B cell (primary cell): ENCODE measurements around the gene BTD. TPM values are rescaled to one million over a fixed set of nuclear protein-coding genes. Genes with fewer than 3 reads are reported as not detected.

ENCODE experiments used
- ATAC-seq: fragments of 200-7000 bp; cut with Tn5 transposase; one replicate; pipeline ENCODE4 v1.10.0; 2021; ENCODE audit warnings: low read depth, mild to moderate bottlenecking, moderate number of reproducible peaks, moderate library complexity
- CTCF ChIA-PET: fragments of 350-600 bp; sonication (Branson Sonifier 250); formaldehyde crosslinking; loops from one replicate; lab custom pipeline; 2021; ENCODE audit warnings: antibody characterized with exemption, inconsistent platforms; lab: Charles Lee
- POLR2A ChIA-PET: fragments of 350-600 bp; sonication (Branson Sonifier 250); formaldehyde crosslinking; loops from one replicate; lab custom pipeline; 2021; ENCODE audit warnings: antibody characterized with exemption; lab: Charles Lee
- DNase-seq: peaks from one replicate; pipeline ENCODE4 v3.0.0; 2013
- H2AFZ ChIP-seq: 2 replicates; pipeline ENCODE4 v1.6.1; 2012; ENCODE audit warnings: mild to moderate bottlenecking, low read depth, low read length; ENCODE audit not compliant: insufficient read depth, poor library complexity, severe bottlenecking
- H3K27ac ChIP-seq, 2 donors: 1 replicate in 1 of 2; 2 replicates in 1 of 2; pipeline ENCODE4 v1.5.1; 2012 to 2013; ENCODE audit warnings: low read length in 2 of 2, mild to moderate bottlenecking in 2 of 2, moderate library complexity in 1 of 2
- H3K27me3 ChIP-seq, 4 experiments: fragments of 200-600 bp in 1 of 4; sonication (generic) in 1 of 4; replicated peaks in 1 of 4; 1 replicate in 2 of 4; 2 replicates in 2 of 4; pipeline versions ENCODE4 v1.6.1 to v1.7.0; 2013 to 2016; ENCODE audit warnings: low read length in 3 of 4, mild to moderate bottlenecking in 2 of 4, mixed read lengths in 1 of 4, moderate library complexity in 1 of 4; ENCODE audit not compliant: insufficient read depth in 4 of 4, control insufficient read depth in 3 of 4; ENCODE audit errors: control extremely low read depth in 1 of 4
- H3K36me3 ChIP-seq, 2 experiments: replicated peaks in 1 of 2; 1 replicate in 1 of 2; 2 replicates in 1 of 2; pipeline versions ENCODE4 v1.6.1 to v1.7.1; 2013; ENCODE audit warnings: low read length in 1 of 2; ENCODE audit not compliant: insufficient read depth in 2 of 2, control insufficient read depth in 1 of 2; ENCODE audit errors: control extremely low read depth in 1 of 2, extremely low read depth in 1 of 2
- H3K4me1 ChIP-seq, 2 donors: fragments of 200-600 bp in 1 of 2; sonication (generic) in 1 of 2; 1 replicate in 1 of 2; 2 replicates in 1 of 2; pipeline versions ENCODE4 v1.5.1 to v1.6.1; 2013 to 2017; ENCODE audit warnings: low read length in 2 of 2; ENCODE audit not compliant: control insufficient read depth in 2 of 2, insufficient read depth in 2 of 2
- H3K4me2 ChIP-seq: replicated peaks from 2 replicates; pipeline ENCODE3; 2012; ENCODE audit warnings: mild to moderate bottlenecking, low read depth, low read length; ENCODE audit not compliant: poor library complexity, severe bottlenecking
- H3K4me3 ChIP-seq, 5 experiments: fragments of 200-600 bp in 1 of 5; sonication (generic) in 1 of 5; 1 replicate in 3 of 5; 2 replicates in 2 of 5; pipeline versions ENCODE4 v1.5.1 to v1.7.0; 2011 to 2016; ENCODE audit warnings: low read length in 4 of 5, mild to moderate bottlenecking in 4 of 5, low read depth in 2 of 5, control low read depth in 1 of 5, moderate library complexity in 1 of 5; ENCODE audit not compliant: insufficient read depth in 1 of 5; ENCODE audit errors: control extremely low read depth in 1 of 5, extremely low read depth in 1 of 5
- H3K79me2 ChIP-seq: fragments of 200-600 bp; sonication (generic); one replicate; pipeline ENCODE4 v1.6.0; 2016; ENCODE audit warnings: low read length; ENCODE audit not compliant: control insufficient read depth, insufficient read depth
- H3K9ac ChIP-seq: fragments of 200-600 bp; sonication (generic); 2 replicates; pipeline ENCODE4 v1.6.1; 2017; ENCODE audit warnings: mild to moderate bottlenecking, low read length, moderate library complexity
- H3K9me3 ChIP-seq, 3 donors: one replicate each; pipeline versions ENCODE4 v1.6.1 to v1.7.1; 2013; ENCODE audit warnings: low read length in 2 of 3; ENCODE audit not compliant: control insufficient read depth in 2 of 3, insufficient read depth in 1 of 3; ENCODE audit errors: control extremely low read depth in 1 of 3
- H4K20me1 ChIP-seq: 2 replicates; pipeline ENCODE4 v1.6.0; 2012; ENCODE audit warnings: mild to moderate bottlenecking, low read length; ENCODE audit not compliant: insufficient read depth, control insufficient read depth, poor library complexity, severe bottlenecking
- H3K27ac Mint-ChIP-seq: one replicate; pipeline ENCODE4 v1.8.0; 2021; ENCODE audit warnings: mixed read lengths
- H3K27me3 Mint-ChIP-seq: one replicate; pipeline ENCODE4 v1.8.0; 2021; ENCODE audit warnings: mixed read lengths
- H3K4me1 Mint-ChIP-seq: one replicate; pipeline ENCODE4 v1.8.0; 2021; ENCODE audit warnings: mixed read lengths
- H3K4me3 Mint-ChIP-seq: one replicate; pipeline ENCODE4 v1.8.0; 2021; ENCODE audit warnings: mixed read lengths
- H3K9me3 Mint-ChIP-seq: one replicate; pipeline ENCODE4 v1.8.0; 2022; ENCODE audit warnings: mixed read lengths; ENCODE audit not compliant: insufficient read depth
- EZH2 ChIP-seq: IDR thresholded peaks from 2 replicates; pipeline ENCODE4 v1.6.1; 2012; ENCODE audit warnings: borderline replicate concordance, low read depth, mild to moderate bottlenecking, moderate library complexity, low read length; ENCODE audit not compliant: insufficient read depth, poor library complexity, severe bottlenecking
- WGBS: methylation state at CpG from one replicate; pipeline ENCODE4 v1.1.5; 2013; ENCODE audit warnings: missing lambda C conversion rate; ENCODE audit not compliant: insufficient coverage; 5-methylcytosine and 5-hydroxymethylcytosine counted together
- intact Hi-C: fragments of 100-400 bp; cut with micrococcal nuclease; formaldehyde crosslinking; loops from one replicate; pipeline ENCODE4 v1.10.0; 2022
- polyA plus RNA-seq: library from polyadenylated mRNA; depleted of rRNA; stranded (reverse); fragments of >200 nt; gene quantifications from 2 replicates; pipeline ENCODE4 v1.2.3, GENCODE V29; 2012
- total RNA-seq, 2 donors: library from RNA; stranded (reverse); fragments of 120-200 nt in 1 of 2; gene quantifications; 1 replicate in 1 of 2; 2 replicates in 1 of 2; pipeline versions ENCODE4 v1.2.3 to v1.2.4, GENCODE V29; 2013 to 2022
- TF ChIP-seq, protein P1 (sequence below): fragments of 200-600 bp; IDR thresholded peaks from one replicate; pipeline ENCODE4 v1.8.0; 2022; ENCODE audit warnings: antibody characterized with exemption, mild to moderate bottlenecking

BTD gene
- total and polyA plus RNA-seq, 2 donors (not counting 1 experiment from before 2014, with no cell fraction given) = 8.2 to 25.3 TPM

DNA sequence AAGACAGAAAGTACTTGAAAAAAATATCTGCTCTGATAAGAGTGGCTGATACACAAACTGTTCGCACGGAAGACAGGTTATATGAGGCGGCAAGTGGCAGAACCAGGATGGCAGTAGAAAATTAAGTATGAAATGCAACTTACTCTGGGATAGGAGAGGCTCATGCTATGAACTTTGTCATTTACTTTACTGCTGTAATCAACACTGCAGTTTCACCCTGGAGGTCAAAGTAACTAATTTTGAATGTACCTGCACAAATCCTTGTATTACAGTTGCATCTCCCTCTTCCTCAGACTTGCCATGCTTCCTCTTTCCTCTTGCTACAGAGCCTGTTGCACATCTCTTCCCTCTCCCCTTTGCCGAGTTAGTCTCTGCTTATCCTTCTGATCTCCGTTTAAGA is 39.0 kb upstream of the BTD start:
- H3K79me2 ChIP-seq = no peaks in the 10 kb centered on the region
- no peak overlapping the region for H3K9ac ChIP-seq

DNA sequence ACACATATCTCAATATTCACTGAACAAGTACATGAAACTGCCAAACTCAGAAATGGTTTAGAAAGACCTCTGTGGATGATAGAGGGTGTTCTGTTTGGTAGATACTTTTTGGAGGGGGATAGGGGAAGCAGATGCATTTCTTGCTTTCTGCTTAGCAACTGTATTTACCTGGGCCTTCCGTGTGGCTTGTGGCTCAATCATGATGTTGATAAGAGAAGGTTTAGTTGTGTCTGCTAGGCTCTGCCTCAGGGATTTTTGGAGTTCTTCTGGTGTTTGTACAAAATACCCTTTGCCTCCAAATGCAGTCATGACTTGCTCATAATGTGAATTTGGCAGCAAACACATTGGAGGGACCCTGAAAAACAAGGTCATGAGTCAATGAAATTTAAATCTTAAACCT is 38.4 kb upstream of the BTD start:
- Histone ChIP-seq H3K9ac (no peak overlapping the region), H3K4me1 (no peaks in the 10 kb centered on the region), H3K36me3 (peaks cover 4 to 71% of the 10 kb centered on the region in 2 experiments), H3K9me3 (no peaks in the 10 kb centered on the region), H3K27ac (no peak overlapping the region), H3K4me3 (no peak overlapping the region), H3K79me2 (no peaks in the 10 kb centered on the region), H4K20me1 (no peaks in the 10 kb centered on the region), H3K27me3 (no peaks in the 10 kb centered on the region), H3K4me2 (no peak overlapping the region), H2AFZ (no peak overlapping the region)
- ChIA-PET CTCF (no interaction called here), POLR2A (no interaction called here)
- TF ChIP-seq, protein P1, sequence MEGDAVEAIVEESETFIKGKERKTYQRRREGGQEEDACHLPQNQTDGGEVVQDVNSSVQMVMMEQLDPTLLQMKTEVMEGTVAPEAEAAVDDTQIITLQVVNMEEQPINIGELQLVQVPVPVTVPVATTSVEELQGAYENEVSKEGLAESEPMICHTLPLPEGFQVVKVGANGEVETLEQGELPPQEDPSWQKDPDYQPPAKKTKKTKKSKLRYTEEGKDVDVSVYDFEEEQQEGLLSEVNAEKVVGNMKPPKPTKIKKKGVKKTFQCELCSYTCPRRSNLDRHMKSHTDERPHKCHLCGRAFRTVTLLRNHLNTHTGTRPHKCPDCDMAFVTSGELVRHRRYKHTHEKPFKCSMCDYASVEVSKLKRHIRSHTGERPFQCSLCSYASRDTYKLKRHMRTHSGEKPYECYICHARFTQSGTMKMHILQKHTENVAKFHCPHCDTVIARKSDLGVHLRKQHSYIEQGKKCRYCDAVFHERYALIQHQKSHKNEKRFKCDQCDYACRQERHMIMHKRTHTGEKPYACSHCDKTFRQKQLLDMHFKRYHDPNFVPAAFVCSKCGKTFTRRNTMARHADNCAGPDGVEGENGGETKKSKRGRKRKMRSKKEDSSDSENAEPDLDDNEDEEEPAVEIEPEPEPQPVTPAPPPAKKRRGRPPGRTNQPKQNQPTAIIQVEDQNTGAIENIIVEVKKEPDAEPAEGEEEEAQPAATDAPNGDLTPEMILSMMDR = no peak
- no peak for TF ChIP-seq EZH2
- Mint-ChIP-seq H3K9me3 (no peaks in the 10 kb centered on the region), H3K27ac (no peak overlapping the region), H3K27me3 (no peaks in the 10 kb centered on the region), H3K4me3 (no peak overlapping the region), H3K4me1 (no peaks in the 10 kb centered on the region)
- ATAC-seq (no peak), DNase-seq (no peak)
- intact Hi-C loops = no loop called here
- WGBS = 86% methylated on average over 1 of the region's 1 CpG

More for the DNA sequence above, 39.0 kb upstream of the BTD start:
- Histone ChIP-seq H3K4me1 (peaks cover 3 to 4% of the 10 kb centered on the region in 2 donors), H3K27ac (no peak overlapping the region), H3K4me2 (no peak overlapping the region), H3K36me3 (peaks cover 4 to 64% of the 10 kb centered on the region in 2 experiments), H2AFZ (no peak overlapping the region), H3K27me3 (no peaks in the 10 kb centered on the region), H4K20me1 (no peaks in the 10 kb centered on the region), H3K4me3 (no peak overlapping the region), H3K9me3 (no peaks in the 10 kb centered on the region)
- no peak for ATAC-seq
- Mint-ChIP-seq H3K27ac (no peak overlapping the region), H3K9me3 (no peaks in the 10 kb centered on the region), H3K27me3 (no peaks in the 10 kb centered on the region), H3K4me3 (no peak overlapping the region), H3K4me1 (peaks cover 5% of the 10 kb centered on the region)
- intact Hi-C loops = no loop called here
- DNase-seq = no peak
- ChIA-PET CTCF (interaction anchor here (0.7 kb wide), 1 partner anchor 519 kb away, joined by 3 read pairs; no protein-coding TSS in a partner anchor), POLR2A (no interaction called here)
- WGBS = 100% methylated on average over 5 of the region's 5 CpGs
- no peak for TF ChIP-seq EZH2
- TF ChIP-seq, protein P1 = no peak
